GM21529 (cell line): ENCODE results near the gene MYH8.

Experiments
- ATAC-seq: cut with Tn5 transposase; IDR thresholded peaks from one replicate; pipeline ENCODE4 v1.9.1; 2021; ENCODE audit not compliant: unreplicated experiment

Gene MYH8

GRCh38 chr17:10384175-10384574 is 37.6 kb downstream of the MYH8 start:
- no peak for ATAC-seq

GRCh38 chr17:10380631-10381408 is 40.9 kb downstream of the MYH8 start:
- no peak for ATAC-seq

- no peak for ATAC-seq
Observed at GRCh38 chr17:10372906-10373305, 48.8 kb downstream of the MYH8 start, which contains the start of gene MYH13. Gene MYH13 (minus strand): TSS chr17:10373006. CDS start chr17:10364530, 8,476 bp downstream.

GRCh38 chr17:10370016-10370608 is 51.6 kb downstream of the MYH8 start:
- ATAC-seq, result no peak

- no peak for ATAC-seq
Observed at GRCh38 chr17:10369239-10369638, 52.5 kb downstream of the MYH8 start.

GRCh38 chr17:10368561-10368960 is 53.2 kb downstream of the MYH8 start:
- no peak for ATAC-seq

- ATAC-seq, result no peak
Observed at GRCh38 chr17:10360578-10360977, 61.2 kb downstream of the MYH8 start.

- no peak for ATAC-seq
Observed at GRCh38 chr17:10357768-10358167, 64.0 kb downstream of the MYH8 start.

- ATAC-seq, result no peak
Observed at GRCh38 chr17:10354651-10355050, 67.1 kb downstream of the MYH8 start.

- ATAC-seq, result no peak
Observed at GRCh38 chr17:10352893-10353292, 68.9 kb downstream of the MYH8 start.

GRCh38 chr17:10349403-10349802 is 72.3 kb downstream of the MYH8 start:
- ATAC-seq, result no peak

GRCh38 chr17:10344816-10345215 is 76.9 kb downstream of the MYH8 start:
- ATAC-seq, result no peak
